ENCODE results near the gene PALLD. TPM values are rescaled to one million over a fixed set of nuclear protein-coding genes. Genes with fewer than 3 reads are reported as not detected.

The PALLD gene
- total and polyA plus RNA-seq, 2 of the 8 experiments (the other 6 are each of a cell fraction or from before 2014, with no cell fraction given): 10.5 to 25.0 TPM

- no peak for TF ChIP-seq POLR2AphosphoS5 (IDR thresholded peaks at IDR 0.05; ENCODE audit: low read depth, low read length)
- no peak for TF ChIP-seq EZH2 (IDR thresholded peaks at IDR 0.05; ENCODE audit: low read depth, low read length, severe bottlenecking)
- no peak for TF ChIP-seq POLR2A (IDR thresholded peaks at IDR 0.05; ENCODE audit: control extremely low read depth in 1 of 2, low read depth in 2 of 2, low read length in 2 of 2)
- TF ChIP-seq JUN (IDR thresholded peaks at IDR 0.05; ENCODE audit: low read depth, low read length): no peak
- no peak for TF ChIP-seq USF2 (IDR thresholded peaks at IDR 0.05; ENCODE audit: low read length)
- TF ChIP-seq RNF2 (IDR thresholded peaks at IDR 0.05; ENCODE audit: borderline replicate concordance, low read depth, low read length, missing control alignments, poor library complexity, severe bottlenecking): no peak
Observed at GRCh38 chr4:168451331-168451730, 45.5 kb upstream of the PALLD start (continued).

Measured in H1 (cell line).